Raji (cell line): Measurements from ENCODE around the gene COX6B2.

Source experiments
- POLR2A ChIP-seq: IDR thresholded peaks from 2 replicates; pipeline ENCODE4 v1.6.1; 2011; ENCODE audit warnings: low read depth, low read length, control low read depth; ENCODE audit not compliant: insufficient read depth

The COX6B2 gene

DNA sequence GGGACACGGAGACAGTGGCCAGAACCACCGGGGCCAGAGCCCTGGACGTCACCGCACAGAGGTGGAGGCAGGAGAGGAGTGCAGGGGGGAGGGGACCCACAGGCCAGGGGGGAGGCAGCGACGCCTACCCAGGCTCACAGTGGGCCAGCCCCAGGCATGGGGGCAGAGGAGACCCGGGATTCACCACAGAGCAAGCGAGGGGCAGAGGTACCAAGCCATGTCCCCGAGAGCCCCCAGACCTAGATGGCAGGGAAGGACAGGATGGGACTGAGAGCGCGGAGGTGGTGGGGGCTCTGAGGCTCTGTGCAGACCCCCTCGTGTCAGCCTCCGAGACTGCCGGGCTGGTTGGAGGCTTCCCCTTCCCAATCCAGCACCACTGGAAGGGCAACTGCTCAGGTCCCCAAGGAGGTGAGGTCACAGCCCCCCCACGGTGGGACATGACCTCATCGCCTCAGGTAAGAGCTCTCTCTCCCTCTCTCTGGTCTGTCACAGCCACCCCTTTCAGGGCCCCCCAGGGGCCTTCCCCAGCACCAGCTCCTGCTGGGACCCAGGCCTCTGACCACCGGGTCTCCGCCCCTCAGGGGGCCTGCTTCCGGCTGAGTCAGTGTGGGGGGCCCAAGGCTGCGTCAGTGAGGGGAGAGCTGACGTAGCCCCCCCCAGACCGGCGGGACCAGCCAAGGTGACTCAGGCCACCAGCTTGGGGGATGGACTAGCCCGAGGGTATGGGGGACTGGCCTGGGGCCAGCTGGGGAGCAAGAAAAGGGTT is 18.0 kb upstream of the COX6B2 start:
- 0 out of 2 replicates have a peak, but pooled peaks have one; percentile 15 for TF ChIP-seq POLR2A

- TF ChIP-seq POLR2A: no peak
These were observed 15.9 kb upstream of the COX6B2 start, which contains the start of gene IL11 for GRCh38 chr19:55370305-55370988. Gene IL11, minus strand, starts transcription at chr19:55370463. Its CDS starts 153 bp downstream, at chr19:55370310.

DNA sequence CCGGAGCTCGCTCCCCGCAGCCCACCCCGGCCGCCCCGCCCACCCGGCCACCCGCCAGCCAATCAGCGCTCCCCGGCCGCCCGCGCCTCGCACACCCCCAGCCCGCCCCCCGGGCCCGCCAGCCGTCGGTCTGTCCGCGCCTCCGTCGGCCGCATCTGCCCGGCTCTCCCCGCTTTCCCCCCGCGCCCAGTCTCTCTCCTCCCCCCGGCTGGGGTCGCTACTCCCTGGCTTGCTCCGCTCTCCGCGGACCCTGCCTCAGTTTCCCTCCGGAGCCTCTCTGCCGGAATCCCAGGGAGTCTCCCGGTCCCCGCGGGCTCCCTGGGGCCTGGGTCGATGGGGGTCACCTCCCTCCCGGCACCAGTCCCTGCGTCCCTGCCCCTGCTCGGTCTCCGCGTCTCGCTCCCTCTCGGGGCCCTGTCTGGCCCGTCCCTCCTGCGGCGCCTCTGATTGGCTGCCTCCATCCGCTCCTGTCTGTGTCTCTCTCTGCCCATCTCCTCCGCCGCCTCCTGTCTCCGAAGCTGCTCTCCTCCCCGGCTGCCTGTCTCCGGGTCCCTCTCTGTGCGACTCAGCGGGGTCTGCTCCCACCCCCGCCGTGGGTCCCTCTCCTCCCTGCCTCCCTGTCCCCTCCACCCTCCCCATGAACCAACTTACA is 15.3 kb upstream of the COX6B2 start:
- no peak for TF ChIP-seq POLR2A

- TF ChIP-seq POLR2A: no peak
These were observed 14.4 kb upstream of the COX6B2 start for GRCh38 chr19:55368701-55369563.

GRCh38 chr19:55368106-55368505 is 13.6 kb upstream of the COX6B2 start:
- TF ChIP-seq POLR2A: no peak

GRCh38 chr19:55366790-55367189 is 12.3 kb upstream of the COX6B2 start:
- TF ChIP-seq POLR2A: no peak

- no peak for TF ChIP-seq POLR2A
These were observed 11.4 kb upstream of the COX6B2 start for GRCh38 chr19:55365964-55366363.

- TF ChIP-seq POLR2A: no peak
These were observed 10.7 kb upstream of the COX6B2 start for GRCh38 chr19:55365245-55365644.

GRCh38 chr19:55362990-55363716 is 8.6 kb upstream of the COX6B2 start, which contains the start of gene GARIN5B:
Gene GARIN5B, minus strand, starts transcription at chr19:55363260. Its CDS starts 194 bp downstream, at chr19:55363066.
- TF ChIP-seq POLR2A: no peak

DNA sequence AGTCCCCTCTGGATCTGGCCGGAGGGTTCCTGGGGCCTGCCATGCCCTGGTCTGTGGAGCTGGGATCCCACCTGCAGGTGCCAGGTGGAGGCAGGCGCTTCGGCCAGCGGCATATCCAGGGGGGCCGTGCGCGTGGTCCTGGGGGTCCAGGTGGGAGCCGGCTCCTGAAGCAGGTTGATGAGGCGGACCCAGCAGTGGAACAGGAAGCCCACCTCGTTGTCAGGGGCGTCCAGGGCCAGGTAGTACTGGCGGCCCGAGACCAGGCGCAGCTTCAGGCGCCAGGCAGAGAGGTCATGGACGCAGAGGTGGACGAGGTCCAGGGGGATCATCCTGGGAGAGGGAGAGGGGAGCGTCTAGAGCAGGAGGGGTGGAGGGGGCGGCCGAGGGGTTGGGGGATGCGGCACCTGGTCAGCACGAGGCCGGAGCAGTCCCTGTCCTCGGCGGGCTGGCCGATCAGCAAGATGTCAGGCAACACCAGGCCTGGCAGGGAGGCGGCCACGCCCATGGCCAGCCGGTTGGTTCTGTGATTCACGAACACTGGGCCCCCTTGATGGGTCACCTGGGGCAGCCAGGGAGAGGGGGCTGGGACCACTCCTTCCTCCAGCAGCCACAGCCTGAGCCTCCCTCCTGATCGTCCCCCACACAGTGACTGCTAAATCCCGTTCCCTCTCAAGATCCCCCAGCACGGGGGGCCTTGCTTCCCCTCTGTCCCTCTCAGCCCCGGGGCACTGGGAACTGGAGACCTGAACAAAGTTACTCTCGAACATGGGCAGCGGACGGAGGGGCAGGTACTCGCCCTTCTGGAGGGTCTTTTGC is 7.9 kb upstream of the COX6B2 start:
- TF ChIP-seq POLR2A: no peak

DNA sequence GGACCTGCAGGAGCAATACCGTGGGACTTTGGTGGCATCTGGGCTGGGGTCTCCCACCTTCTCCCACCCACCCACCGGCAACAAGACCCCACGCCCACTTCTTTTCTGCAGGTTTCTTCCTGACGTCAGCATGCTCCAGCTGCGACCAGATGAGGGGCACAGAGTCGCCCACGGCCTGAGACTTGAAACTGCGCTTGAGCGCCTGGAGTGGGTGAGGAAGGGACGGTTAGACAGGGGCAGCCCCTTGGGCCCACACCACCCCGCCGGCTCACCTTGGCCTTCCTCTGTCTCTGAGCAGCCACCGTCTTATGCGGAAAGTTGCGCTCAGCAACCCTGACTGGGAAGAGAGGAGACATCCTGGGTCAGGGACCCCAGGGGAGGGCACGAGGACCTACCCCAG is 6.4 kb upstream of the COX6B2 start:
- no peak for TF ChIP-seq POLR2A

GRCh38 chr19:55358943-55359908 is 4.7 kb upstream of the COX6B2 start:
- no peak for TF ChIP-seq POLR2A
